Measurements from ENCODE around the gene GRWD1. TPM values are rescaled to one million over a fixed set of nuclear protein-coding genes. Genes with fewer than 3 reads are reported as not detected.
A peak's percentile ranks its signal among the peaks of the same experiment; 100 is the strongest.

The GRWD1 gene
- total and polyA plus RNA-seq, 2 of the 13 experiments (the other 11 are each of a cell fraction or from before 2014, with no cell fraction given): 10.8 to 46.6 TPM

- TF ChIP-seq ZNF18 (CRISPR knock-in tag; IDR thresholded peaks at IDR 0.05; ENCODE audit: insufficient replicate concordance): no peak
- TF ChIP-seq IKZF1 (IDR thresholded peaks at IDR 0.05): no peak
- TF ChIP-seq TBX2 (CRISPR knock-in tag; IDR thresholded peaks at IDR 0.05; ENCODE audit: borderline replicate concordance): no peak
- no peak for TF ChIP-seq ZNF430 (CRISPR knock-in tag; IDR thresholded peaks at IDR 0.05)
- peak; percentile 87 for TF ChIP-seq SUZ12 (IDR thresholded peaks at IDR 0.05; ENCODE audit: low read depth, low read length)
- TF ChIP-seq ZMAT5 (CRISPR knock-in tag; IDR thresholded peaks at IDR 0.05; ENCODE audit: borderline replicate concordance, low read depth): no peak
- no peak for TF ChIP-seq ZKSCAN8 (CRISPR knock-in tag; IDR thresholded peaks at IDR 0.05; ENCODE audit: borderline replicate concordance)
- no peak for TF ChIP-seq NFE2L1 (CRISPR knock-in tag; IDR thresholded peaks at IDR 0.05; ENCODE audit: borderline replicate concordance)
- peak; percentile 77 for TF ChIP-seq NR2C2 (CRISPR knock-in tag; IDR thresholded peaks at IDR 0.05; ENCODE audit: borderline replicate concordance)
- no peak for TF ChIP-seq MXI1 (IDR thresholded peaks at IDR 0.05; ENCODE audit: borderline replicate concordance, low read depth, low read length)
- no peak for TF ChIP-seq ETV5 (CRISPR knock-in tag; IDR thresholded peaks at IDR 0.05; ENCODE audit: borderline replicate concordance)
- TF ChIP-seq SP5 (CRISPR knock-in tag; IDR thresholded peaks at IDR 0.05; ENCODE audit: borderline replicate concordance, low read depth): peak; percentile 34; the same call in 1 of the 2 replicates
- no peak for TF ChIP-seq ZBTB26 (CRISPR knock-in tag; IDR thresholded peaks at IDR 0.05; ENCODE audit: borderline replicate concordance)
- peak; percentile 100 for TF ChIP-seq THAP11 (CRISPR knock-in tag; IDR thresholded peaks at IDR 0.05)
- no peak for TF ChIP-seq LCORL (IDR thresholded peaks at IDR 0.05)
- no peak for TF ChIP-seq LCORL (CRISPR knock-in tag; IDR thresholded peaks at IDR 0.05)
- TF ChIP-seq PRDM4 (CRISPR knock-in tag; IDR thresholded peaks at IDR 0.05; ENCODE audit: borderline replicate concordance): no peak
- TF ChIP-seq YY1 (IDR thresholded peaks at IDR 0.05; ENCODE audit: insufficient read depth, insufficient replicate concordance, low read depth, low read length): no peak
- no peak for TF ChIP-seq ZNF10 (CRISPR knock-in tag; IDR thresholded peaks at IDR 0.05; ENCODE audit: borderline replicate concordance, low read depth)
- no peak for TF ChIP-seq ZFP41 (CRISPR knock-in tag; IDR thresholded peaks at IDR 0.05; ENCODE audit: borderline replicate concordance)
- no peak for TF ChIP-seq SKIL (CRISPR knock-in tag; IDR thresholded peaks at IDR 0.05; ENCODE audit: borderline replicate concordance)
Observed at GRCh38 chr19:48419158-48419920, 26.4 kb upstream of the GRWD1 start (continued).

All from HepG2 (cell line).